Measurements from ENCODE around the gene LRP1. TPM values are rescaled to one million over a fixed set of nuclear protein-coding genes. Genes with fewer than 3 reads are reported as not detected.

LRP1 gene
- total and polyA plus RNA-seq, 2 of the 13 experiments (the other 11 are each of a cell fraction or from before 2014, with no cell fraction given) = 14.7 to 30.8 TPM

- 0 out of 2 replicates have a peak, but pooled peaks have one; percentile 30 for TF ChIP-seq TRAFD1 (CRISPR knock-in tag; IDR thresholded peaks at IDR 0.05; ENCODE audit: borderline replicate concordance)
- no peak for TF ChIP-seq ZKSCAN1 (IDR thresholded peaks at IDR 0.05; ENCODE audit: low read length)
- peak; percentile 13; the same call in 1 of the 2 replicates for TF ChIP-seq ZNF563 (CRISPR knock-in tag; IDR thresholded peaks at IDR 0.05)
- no peak for TF ChIP-seq ZNF704 (CRISPR knock-in tag; IDR thresholded peaks at IDR 0.05; ENCODE audit: borderline replicate concordance)
- TF ChIP-seq ZFY (CRISPR knock-in tag; IDR thresholded peaks at IDR 0.05) = peak; percentile 32
- TF ChIP-seq ZNF775 (CRISPR knock-in tag; IDR thresholded peaks at IDR 0.05; ENCODE audit: borderline replicate concordance) = no peak
- no peak for TF ChIP-seq ZNF333 (CRISPR knock-in tag; IDR thresholded peaks at IDR 0.05; ENCODE audit: borderline replicate concordance)
- 0 out of 2 replicates have a peak, but pooled peaks have one; percentile 48 for TF ChIP-seq ZNF788 (CRISPR knock-in tag; IDR thresholded peaks at IDR 0.05; ENCODE audit: borderline replicate concordance)
- TF ChIP-seq TGIF2 (CRISPR knock-in tag; IDR thresholded peaks at IDR 0.05) = peak; percentile 10; the same call in 1 of the 2 replicates
- no peak for TF ChIP-seq CSRNP2 (CRISPR knock-in tag; conservative IDR thresholded peaks at IDR 0.05; ENCODE audit: low read depth)
- TF ChIP-seq FOXA1 (IDR thresholded peaks at IDR 0.05) = no peak
- TF ChIP-seq FOXA1 (CRISPR knock-in tag; IDR thresholded peaks at IDR 0.05) = no peak; the same call in 1 of the 2 replicates
- TF ChIP-seq MYC (CRISPR knock-in tag; IDR thresholded peaks at IDR 0.05; ENCODE audit: borderline replicate concordance) = peak; percentile 77
- no peak for TF ChIP-seq ZNF639 (CRISPR knock-in tag; conservative IDR thresholded peaks at IDR 0.05)
- no peak; the same call in 1 of the 2 replicates for TF ChIP-seq ZNF567 (CRISPR knock-in tag; IDR thresholded peaks at IDR 0.05; ENCODE audit: borderline replicate concordance)
- TF ChIP-seq GPBP1L1 (CRISPR knock-in tag; IDR thresholded peaks at IDR 0.05) = no peak
- no peak for TF ChIP-seq ZNF274 (CRISPR knock-in tag; IDR thresholded peaks at IDR 0.05)
- TF ChIP-seq SKIL (CRISPR knock-in tag; IDR thresholded peaks at IDR 0.05; ENCODE audit: borderline replicate concordance) = peak; percentile 31; the same call in 1 of the 2 replicates
Measured at GRCh38 chr12:57127101-57127725, 1.1 kb upstream of the LRP1 start (continued).

Data from HepG2 (cell line).